GM12873 (cell line): ENCODE measurements around the gene FCSK.

Experiments used
- CTCF ChIP-seq: IDR thresholded peaks from 2 replicates; pipeline ENCODE4 v1.5.1; 2012; ENCODE audit warnings: low read depth, mild to moderate bottlenecking, moderate library complexity, low read length, control low read depth; ENCODE audit not compliant: insufficient read depth; ENCODE audit errors: missing control alignments

The FCSK gene

GRCh38 chr16:70475054-70475871 is 20.9 kb downstream of the FCSK start:
- no peak for TF ChIP-seq CTCF

- TF ChIP-seq CTCF, result no peak
Measured at GRCh38 chr16:70476272-70477020, 22.1 kb downstream of the FCSK start.

- TF ChIP-seq CTCF, result no peak
Measured at GRCh38 chr16:70478169-70478568, 23.8 kb downstream of the FCSK start.

GRCh38 chr16:70478912-70479341 is 24.5 kb downstream of the FCSK start:
- TF ChIP-seq CTCF, result no peak

GRCh38 chr16:70480127-70481105 is 26.0 kb downstream of the FCSK start:
- no peak for TF ChIP-seq CTCF

- no peak for TF ChIP-seq CTCF
Measured at GRCh38 chr16:70481929-70482536, 27.6 kb downstream of the FCSK start.

- no peak for TF ChIP-seq CTCF
Measured at GRCh38 chr16:70482624-70483023, 28.2 kb downstream of the FCSK start.
